Posterior vena cava (tissue), 2 donors: Measurements from ENCODE around the gene SERGEF. TPM values are rescaled to one million over a fixed set of nuclear protein-coding genes. Genes with fewer than 3 reads are reported as not detected.
A peak's percentile ranks its signal among the peaks of the same experiment; 100 is the strongest.

Experiments
- DNase-seq: peaks from one replicate; pipeline ENCODE4 v3.0.0-alpha.2; 2020; ENCODE audit warnings: low spot score
- intact Hi-C, 2 donors: fragments of 100-400 bp; cut with DNase I; formaldehyde crosslinking; loops; one replicate each; pipeline versions ENCODE4 v1.14.1 to v1.14.2; 2022 to 2023
- total RNA-seq, 2 donors: library from RNA; stranded (reverse); fragmentation: NEBNext Ultra II Directional; extraction: Animal tissue kit (Norgen Biotek cat#: 25700); gene quantifications; one replicate each; pipeline ENCODE4 v1.2.1, GENCODE V29; 2021
- donor health status: DM: yes; HTN: yes; CAD: no.
- donor health status: DM: yes; HTN: yes; CAD: no.

The SERGEF gene
- total RNA-seq, 2 donors from 2014 or later, result 32.6 to 37.9 TPM

DNA sequence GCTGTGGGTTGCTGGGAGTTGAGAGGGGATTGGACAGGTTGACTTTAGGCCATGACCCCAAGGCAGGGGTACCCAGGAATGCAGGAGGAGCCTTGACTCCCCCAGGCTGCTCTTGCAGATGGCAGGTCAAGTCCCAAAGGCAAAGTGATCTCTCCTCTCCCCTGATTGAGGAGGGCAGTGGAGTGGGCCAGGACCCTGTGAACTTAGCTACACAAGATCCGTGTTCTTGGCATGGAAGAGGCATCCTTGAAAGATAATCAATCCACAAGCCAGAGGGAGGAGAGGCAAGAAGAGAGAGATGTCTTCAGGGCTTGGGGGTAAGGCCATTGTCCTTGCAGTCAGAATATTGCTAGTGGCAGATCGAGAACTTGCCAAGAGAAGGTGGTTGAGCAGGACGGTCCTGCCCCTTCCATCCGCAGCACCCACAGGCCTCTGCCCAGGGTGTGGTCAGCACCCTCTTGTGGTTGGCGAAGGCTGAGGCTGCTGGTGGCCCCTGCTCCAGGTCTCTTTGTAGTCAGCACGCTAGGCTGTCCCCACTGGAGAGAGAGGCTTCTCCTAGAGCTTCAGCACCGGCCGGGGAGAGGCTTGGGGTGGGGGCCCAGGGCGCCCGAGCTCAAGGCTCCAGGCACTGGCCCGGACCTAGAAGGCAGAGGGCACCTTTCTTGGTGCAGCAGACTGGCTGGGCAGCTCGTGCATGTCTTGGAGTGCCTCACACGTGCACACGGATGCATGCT lies 232.8 kb downstream of the SERGEF start:
- peak; percentile 77 for DNase-seq
- intact Hi-C loops, result no loop called here

DNA sequence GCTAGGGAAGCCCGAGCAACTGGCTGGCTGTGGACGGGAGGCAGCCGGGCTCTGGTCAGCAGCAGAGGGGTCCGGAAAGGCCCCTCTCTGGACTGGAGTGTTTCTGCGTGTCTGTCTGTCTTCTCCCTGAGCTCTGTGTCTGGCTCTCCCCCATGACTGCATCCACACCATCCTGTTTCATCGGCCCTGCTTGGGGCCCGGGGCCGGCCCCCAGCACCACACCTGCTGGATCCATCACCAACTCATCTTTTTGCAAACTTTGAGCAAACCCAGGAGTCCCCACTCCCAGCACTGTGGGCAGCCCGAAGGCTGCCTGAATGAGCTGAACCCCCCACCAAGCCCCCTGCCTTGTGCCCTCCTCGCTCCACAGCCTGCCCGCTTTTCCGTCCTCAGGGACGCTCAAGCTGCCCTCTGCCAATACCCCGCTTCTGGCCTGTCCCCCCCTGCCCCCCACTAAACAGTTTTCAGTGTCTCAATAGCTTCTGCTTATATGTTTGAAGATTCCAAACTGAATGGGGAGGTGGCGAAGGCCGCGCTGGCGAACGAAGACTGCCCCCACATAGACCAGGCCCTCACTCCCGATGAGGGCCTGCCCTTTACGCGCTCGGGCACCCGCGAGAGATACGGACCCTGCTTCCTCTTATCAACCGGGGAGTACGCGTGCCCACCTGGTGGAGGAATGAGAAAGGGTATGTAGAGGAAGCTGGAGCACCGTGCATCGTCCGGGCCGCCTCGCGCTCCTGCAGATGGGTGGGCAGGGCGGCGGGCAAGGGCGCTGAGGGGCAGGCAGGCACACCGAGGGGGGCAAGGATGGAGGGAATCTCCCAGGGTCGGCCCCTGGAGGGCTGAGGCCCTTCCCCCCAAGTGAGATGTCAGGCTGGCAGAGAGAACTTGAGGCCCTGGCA lies 233.6 kb downstream of the SERGEF start:
- peak; percentile 71 for DNase-seq
- intact Hi-C loops, result no loop called here

DNA sequence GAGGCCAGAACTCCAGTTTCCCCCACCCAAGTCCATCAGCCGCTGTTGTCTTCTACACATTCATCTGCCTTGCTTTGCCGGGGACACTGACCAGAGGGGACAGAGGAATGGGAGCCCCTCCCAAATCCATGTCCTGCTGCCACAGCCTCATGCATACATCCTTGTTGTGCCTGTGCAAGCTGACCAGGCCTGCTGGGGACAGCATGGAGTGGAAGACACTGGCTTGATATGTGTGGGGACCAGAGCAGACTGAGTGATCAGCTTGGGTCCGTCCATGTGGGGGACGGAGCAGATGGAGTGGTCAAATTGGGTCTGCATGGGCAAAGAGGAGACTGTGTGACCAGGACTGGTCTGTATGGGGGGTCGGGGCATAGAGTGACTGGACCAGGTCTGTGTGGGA lies 234.5 kb downstream of the SERGEF start:
- intact Hi-C loops, result no loop called here
- DNase-seq, result peak; percentile 63

DNA sequence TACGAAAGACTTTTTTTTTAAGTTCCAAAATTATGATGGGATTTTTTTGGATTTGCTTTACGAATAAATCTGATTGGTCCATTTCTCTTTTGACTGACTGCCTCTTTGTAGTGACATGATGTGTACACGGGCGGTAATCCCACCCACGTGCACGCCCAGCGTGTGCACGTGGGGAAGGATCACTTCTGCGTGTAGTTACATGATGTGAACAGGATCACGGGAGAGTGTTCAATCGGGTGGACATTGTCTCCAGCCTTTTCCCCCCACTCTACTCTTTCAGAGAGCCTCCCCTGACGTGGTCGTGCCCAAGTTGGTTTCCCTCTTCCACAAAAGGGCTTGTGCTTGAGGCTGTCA lies 235.1 kb downstream of the SERGEF start:
- DNase-seq, result no peak
- intact Hi-C loops, result no loop called here

DNA sequence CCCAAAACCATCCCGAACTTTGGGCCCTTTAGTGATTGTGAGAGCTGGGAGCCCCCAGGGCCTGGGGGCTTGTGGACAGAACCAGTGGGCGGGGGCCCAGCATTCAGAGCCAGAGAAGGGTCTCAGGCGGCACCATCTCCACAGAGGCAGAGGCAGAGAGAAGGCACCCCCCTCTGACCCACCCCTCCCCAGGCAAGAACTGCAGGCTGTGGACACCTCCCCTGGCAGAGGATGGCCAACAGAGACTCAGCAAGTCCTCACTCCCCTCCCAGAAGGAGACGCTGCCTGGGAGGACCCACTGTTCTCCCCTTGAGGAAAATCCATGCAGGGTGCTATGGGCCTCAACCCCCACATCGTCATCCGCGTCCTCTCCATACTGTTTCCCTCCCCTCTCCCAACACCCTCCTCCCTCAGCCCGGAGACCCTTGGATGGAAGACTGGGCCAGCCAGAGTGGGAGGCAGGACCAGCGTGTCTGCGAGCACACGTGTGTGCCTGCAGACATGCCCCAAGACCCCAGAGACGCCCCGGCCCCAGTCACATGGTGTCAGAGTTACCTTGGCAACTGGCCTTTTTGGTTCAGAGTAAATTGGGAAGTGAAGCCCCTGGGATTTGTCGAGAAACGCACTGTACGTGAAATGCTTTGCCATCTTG lies 235.6 kb downstream of the SERGEF start:
- DNase-seq, result peak; percentile 76
- intact Hi-C loops, result no loop called here

DNA sequence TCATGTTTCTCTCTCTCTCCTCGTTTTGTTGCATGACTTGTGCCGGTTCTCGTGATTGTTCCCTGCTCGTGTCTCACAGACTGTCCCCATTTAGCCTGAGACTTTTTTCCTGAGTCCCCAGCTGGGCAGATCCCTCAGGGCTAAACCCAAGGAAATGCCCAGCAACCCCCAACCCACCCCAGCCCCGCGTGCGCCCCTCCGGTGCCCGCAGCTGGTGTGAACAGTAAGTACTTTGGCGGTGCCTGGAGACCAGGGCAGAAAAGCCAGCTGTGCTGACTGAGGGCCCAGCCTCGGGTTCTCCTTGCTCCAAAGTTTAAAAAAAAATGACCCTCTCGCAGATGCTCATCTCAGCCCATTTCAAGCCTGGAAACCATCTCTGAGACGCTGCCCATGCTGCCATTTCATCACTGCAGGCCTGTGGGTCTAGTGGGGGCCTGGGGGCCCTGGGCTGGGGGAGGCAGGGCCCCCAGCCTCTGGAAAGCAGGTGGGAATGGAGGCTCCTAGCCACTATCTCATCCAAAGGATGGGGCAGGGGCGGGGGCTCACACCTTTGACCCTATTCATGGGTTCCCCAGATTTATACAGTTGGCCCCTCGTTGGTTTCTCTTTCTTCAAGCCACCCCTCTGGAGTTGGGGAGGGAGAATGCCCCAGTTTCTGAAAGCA lies 236.5 kb downstream of the SERGEF start:
- intact Hi-C loops, result no loop called here
- peak; percentile 74 for DNase-seq

DNA sequence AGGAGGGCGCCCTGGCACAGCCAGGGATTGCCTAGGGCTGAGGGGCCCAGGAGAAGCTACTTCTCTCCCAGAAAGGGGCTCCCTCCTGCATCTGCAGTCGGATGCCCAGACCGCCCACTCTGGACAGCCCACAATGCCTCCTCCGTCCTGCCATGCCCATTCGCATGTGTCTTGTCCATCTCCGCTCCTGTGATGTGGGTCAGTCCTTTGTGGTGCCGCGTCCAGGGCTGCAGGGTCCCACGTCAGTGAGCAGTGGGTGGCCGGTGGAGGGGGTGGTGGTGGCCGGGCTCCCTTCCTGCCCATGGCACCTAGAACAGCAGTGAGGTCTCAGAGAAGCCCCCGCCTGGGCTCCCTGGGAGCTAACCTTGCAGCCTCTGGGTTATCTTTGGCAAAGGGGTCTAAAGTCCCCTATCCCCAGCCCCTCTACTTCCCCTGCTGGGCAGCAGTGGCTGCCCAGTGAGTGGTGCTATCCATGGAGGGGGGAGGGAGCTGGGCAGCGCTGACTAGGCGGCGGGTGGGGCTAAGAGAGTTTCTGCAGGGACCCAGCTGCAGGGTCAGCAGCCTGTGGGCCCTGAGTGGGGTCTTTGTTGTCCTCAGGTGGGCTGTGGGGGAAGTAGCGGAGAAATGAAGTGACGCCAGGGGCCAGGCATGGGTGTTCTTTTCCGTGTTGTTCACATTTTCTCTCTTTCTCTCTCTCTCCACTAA lies 237.2 kb downstream of the SERGEF start:
- peak; percentile 76 for DNase-seq
- intact Hi-C loops, result no loop called here

DNA sequence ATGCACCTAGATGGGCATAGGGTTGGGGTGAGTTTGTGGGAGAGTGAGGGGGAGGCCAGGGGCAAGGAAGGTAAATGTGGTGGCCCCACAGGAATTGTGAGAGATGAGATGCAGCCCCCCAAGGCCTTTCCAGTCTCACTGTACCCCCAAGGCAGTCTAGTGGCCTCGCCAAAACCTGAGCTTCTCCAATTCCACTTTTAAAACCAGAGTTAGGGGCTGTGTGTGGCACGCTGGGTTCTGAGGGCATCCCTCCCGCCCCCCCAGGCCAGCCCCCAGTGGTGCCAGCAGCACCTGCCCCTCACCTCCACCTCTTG lies 237.9 kb downstream of the SERGEF start:
- DNase-seq, result peak; percentile 64
- intact Hi-C loops, result no loop called here

DNA sequence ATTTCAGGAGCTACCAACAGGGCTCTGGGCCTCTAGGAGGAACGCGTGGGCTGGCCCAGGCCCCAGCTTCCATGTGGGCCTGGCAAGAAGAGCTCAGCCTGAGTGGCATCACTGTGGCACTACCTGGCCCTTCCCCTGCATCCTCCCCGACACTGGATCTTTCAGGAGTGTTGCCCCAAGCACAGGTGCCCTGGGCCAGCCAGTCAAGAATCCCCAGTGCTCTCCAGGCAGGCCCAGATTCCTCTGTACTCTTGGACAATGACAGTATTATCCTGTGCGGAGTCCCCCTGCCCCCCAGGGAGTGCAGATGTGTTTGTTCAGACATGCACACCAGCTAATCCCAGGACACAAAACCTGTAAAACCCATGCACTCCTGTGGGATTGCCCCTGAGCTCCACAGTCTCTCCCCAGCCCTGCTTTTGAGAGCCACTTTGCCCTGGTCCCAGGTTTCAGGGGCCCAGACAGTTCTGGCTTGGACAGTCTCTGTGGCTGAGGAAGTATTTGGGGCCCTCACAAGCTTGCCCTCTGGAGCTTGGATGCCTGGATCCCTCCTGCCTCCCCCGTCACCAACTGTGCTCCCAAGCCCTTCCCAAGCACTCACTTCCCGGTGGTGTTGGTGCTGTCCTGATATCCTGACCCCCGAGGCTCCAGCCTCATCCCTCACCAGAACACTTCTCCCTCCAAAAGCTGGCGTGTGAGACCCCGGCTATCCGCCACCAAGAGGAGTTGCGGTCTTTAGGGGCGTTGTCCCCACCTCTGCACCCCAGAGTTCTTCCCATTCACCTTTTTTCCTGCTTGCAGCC lies 238.4 kb downstream of the SERGEF start:
- DNase-seq, result peak; percentile 47
- intact Hi-C loops, result no loop called here

DNA sequence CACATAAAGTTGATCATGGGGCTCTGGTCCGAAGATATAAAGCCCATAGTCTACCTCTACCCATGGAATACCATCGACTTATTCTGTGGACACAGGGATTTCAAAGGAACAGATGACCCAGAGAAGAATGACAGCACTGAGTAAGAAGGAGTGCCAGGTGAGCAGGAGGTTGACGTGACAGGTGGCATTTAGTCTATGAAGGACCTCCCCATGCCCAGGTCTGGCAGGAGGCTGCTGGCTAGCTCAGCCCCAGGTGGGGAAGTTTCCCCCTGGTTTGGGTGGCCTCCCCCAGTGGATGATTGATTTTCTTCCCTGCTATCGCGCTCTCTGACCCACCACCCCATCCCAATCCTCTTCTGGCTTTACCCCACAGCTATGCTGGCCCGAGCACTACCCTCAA lies 239.2 kb downstream of the SERGEF start:
- intact Hi-C loops, result no loop called here
- peak; percentile 64 for DNase-seq

DNA sequence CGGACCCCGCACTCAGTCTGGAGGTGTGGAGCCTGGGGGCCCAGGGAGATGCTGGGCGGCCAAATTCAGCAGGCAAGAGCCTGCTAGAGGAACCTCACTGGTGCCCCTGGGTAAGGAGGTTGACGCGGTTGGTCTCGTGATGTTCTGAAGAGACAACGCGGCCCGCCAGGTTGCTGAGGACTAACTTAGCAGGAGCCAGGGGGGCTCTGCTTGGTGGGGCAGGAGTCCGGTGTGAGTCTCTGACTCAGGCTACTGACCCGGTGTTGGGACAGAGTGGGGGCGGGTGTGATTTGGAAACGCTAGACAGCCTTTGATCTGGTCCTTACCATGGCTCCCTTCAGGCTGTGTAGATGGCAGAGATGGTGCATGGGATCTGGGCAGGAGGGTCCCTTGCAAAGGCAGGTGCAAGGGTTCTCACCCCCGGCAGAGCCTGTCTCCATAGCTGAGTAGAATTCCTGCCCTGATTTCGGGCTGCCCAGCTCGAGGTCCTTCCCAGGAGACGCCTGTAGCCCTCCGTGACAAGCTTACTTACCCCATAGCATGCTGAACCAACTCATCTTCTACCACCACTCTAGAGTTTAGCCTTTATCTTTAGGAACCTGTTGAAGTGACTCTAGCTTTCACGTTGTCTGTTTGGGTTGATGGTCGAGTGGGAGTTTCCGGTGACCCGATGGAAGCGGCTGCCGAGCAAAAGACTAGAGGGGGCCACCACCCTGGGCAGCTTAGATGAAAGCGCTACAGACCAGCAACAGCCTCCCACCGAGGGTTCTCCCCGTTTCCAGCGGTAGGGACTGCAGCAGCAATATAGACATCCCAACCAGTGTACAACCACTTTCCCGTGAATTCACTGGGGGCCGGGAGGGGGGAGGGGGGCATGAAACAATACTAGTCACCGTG lies 239.9 kb downstream of the SERGEF start:
- intact Hi-C loops, result no loop called here
- peak; percentile 74 for DNase-seq

DNA sequence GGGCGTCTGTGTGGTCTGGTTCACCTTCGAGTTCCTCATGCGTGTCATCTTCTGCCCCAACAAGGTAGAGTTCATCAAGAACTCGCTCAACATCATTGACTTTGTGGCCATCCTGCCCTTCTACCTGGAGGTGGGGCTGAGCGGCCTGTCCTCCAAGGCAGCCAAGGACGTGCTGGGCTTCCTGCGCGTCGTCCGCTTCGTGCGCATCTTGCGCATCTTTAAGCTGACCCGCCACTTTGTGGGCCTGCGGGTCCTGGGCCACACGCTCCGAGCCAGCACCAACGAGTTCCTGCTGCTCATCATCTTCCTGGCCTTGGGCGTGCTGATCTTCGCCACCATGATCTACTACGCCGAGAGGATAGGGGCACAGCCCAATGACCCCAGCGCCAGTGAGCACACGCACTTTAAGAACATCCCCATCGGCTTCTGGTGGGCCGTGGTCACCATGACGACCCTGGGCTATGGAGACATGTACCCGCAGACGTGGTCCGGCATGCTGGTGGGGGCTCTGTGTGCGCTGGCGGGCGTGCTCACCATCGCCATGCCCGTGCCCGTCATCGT lies 240.9 kb downstream of the SERGEF start:
- intact Hi-C loops, result no loop called here
- DNase-seq, result peak; percentile 80

DNA sequence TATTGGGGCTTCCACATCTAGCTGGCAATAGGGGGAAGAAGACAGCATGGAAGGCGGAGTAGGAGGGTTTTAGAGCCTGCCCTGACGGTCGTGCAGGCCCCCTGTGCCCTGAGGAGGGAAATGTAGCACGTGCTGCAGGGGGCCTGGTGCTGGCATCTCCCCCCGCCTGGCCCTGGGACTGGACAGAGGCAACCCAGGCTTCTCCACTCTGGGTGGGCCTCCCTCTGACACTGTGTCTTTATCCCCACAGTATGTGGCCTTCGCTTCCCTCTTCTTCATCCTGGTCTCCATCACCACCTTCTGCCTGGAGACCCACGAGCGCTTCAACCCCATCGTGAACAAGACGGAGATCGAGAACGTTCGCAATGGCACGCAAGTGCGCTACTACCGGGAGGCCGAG lies 241.4 kb downstream of the SERGEF start:
- peak; percentile 25 for DNase-seq
- intact Hi-C loops, result no loop called here

DNA sequence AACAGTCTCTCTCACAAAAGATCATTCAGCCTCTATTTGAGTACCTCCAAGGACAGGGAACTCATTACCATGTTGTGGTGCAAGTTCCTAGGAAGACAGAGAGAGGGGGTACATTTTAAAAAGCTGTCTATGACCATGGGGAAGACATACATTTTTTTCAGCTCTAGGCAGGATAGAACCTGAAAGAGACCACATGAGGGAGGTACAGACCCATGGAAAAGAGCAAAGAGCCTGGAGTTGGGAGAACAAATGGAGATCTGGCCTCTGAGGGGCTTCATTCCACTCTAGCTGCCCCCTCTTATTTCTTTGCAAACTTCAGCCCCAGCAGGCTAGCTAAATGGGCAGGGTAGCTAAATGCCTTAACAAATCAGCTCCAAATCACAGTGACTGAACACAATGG lies 241.9 kb downstream of the SERGEF start:
- DNase-seq, result no peak
- intact Hi-C loops, result no loop called here

DNA sequence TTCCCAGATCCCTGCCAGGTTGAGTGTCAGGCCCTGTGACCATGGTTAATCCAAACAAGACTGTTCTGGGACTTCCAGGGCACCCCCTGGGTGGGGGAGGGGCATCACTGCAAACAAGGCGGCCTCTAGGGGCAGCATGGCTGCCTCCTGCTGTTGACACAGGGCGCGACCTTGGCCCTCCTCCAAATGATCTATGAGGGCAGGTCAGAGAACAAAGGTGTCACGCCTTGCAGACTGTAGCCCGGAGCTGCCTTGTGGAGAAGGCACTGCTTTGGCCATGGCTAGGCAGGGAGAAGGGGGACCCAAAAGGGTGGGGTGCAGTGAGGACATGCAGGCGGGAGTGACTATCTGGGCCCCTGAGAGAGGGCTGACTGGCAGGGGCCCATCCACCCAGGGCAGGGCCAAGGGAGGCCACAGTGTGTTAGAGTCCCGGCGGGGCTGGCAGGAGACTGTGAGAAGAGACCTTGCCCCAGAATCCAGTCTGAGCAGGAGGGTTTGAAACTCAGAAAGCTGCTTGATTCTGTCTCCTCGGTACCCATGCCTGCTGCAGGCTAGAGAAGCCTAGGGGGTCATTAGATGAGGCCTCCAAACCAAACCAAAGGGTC lies 242.7 kb downstream of the SERGEF start:
- peak; percentile 58 for DNase-seq

DNA sequence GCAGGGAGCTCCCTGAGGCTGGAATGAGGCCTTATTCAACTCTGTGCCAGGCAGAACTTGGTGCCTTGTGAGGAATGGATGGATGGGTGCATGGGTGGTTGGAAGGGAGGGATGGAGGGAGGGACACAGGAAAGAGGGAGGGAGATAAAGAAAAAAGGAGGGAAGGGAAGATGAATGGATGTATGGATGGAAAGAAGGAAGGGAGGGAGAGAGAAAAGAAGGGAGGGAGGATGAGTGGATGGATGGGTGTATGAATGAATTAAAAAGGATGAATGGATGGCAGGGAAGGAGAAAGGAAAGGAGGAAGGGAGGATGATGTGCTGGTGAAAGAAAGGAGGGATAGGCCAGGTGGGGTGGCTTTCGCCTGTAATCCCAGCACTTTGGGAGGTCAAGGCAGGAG lies 243.6 kb downstream of the SERGEF start:
- DNase-seq, result no peak
- intact Hi-C loops, result no loop called here

More for the DNA sequence above, 242.7 kb downstream of the SERGEF start:
- intact Hi-C loops, result no loop called here

DNA sequence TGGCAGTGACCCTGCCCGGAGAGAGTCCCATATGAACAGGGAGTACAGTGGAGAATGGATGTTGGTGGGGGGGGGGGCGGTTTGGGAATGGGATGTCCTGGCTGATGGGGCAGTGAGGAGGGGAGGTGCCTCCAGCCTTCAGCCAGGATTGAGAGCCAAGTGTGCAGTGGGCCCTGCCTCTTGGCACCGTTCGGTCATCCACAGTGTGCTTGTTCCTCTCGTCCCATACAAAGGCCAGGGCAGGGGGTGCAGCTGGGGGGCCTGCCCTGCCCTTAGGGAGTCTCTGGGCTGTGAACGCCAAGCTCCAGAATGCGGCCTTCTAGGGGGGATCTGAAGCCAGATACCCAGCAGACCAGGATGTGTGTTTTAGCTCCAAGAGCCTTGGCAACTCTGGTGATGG lies 244.3 kb downstream of the SERGEF start:
- peak; percentile 30 for DNase-seq
- intact Hi-C loops, result no loop called here
